GM19467 (cell line): Measurements from ENCODE around the gene PIWIL1.

Source experiments
- ATAC-seq: cut with Tn5 transposase; IDR thresholded peaks from one replicate; pipeline ENCODE4 v1.9.1; 2021; ENCODE audit warnings: mild to moderate bottlenecking, moderate library complexity; ENCODE audit not compliant: unreplicated experiment

PIWIL1 gene

GRCh38 chr12:130335517-130336392, 1.9 kb upstream of the PIWIL1 start:
- no peak for ATAC-seq

GRCh38 chr12:130336723-130337487, 782 bp upstream of the PIWIL1 start:
- ATAC-seq = no peak

DNA sequence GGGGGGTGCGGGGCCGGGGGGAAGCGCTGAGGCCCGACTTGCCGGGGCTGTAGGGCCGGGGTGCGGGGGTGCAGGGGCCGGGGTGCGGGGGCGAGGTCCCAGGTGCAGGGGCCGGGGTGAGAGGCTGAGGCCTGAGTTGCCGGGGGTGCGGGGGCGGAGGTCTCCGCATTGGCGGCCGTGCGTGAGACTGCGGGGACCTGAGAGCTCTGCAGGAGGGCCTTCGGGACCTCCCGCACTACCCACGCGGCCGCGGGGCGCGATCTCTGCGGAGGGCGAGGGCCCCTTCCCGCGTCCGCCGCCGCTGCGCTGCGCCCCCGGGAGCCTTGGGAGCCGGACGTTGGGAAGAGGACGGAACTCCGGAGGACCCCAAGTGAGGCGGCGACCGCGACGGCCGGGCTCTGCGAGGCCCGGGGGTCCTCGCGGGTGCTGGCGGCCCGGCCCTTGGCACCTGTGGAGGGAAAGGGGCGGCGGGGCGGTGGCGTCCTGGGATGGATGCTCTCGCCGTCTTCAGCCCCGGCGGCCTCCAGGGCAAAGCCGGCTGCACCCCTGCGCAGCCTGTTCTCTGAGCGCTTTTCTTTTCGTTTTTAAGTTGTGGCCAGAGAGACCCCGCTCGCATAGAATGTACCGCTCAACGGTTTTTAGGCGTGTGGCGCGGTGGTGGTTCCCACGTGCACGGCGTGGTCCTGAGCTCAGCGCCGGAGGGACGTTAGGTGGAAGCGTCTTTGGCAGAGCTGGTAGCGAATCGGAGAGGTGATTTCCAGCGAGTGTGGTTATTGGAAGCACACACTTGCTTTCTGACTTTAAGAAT, 1.3 kb downstream of the PIWIL1 start:
- ATAC-seq = no peak

DNA sequence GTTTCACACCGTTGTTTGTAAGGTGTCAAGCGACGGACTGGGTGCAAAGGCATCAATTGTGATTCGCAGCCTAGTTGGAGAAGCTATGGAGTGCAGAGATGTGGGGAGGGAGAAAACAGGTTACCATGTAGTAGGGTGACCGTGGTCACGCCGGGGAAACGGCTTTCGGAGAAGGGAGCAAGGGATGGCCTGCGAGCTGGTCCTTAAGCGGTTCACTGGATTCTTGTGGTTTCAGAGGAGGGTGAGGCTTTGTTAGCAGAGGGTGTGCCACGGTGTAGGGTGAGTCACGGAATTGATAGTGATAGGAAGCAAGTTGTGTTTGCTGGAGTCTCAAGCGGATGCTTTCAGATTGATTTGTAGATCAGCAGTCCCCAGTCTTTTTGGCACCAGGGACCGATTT, 2.3 kb downstream of the PIWIL1 start:
- ATAC-seq = no peak

GRCh38 chr12:130342442-130342841, 4.8 kb downstream of the PIWIL1 start:
- no peak for ATAC-seq

DNA sequence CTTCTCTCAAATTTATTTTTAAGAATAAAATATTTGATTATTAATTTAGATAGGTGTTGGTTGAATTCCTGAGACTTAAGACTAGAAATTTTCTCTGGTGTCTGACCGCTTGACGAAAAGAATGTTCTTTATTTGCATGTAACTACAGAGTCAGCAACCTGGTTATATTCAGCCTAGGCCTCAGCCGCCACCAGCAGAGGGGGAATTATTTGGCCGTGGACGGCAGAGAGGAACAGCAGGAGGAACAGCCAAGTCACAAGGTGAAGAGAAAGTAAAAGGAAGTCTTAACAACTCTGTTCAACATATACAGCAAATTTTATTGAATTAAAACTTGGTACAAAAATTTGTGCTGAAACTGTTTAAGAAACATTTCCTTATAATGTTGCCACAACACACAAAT, 5.2 kb downstream of the PIWIL1 start:
- ATAC-seq = no peak

- no peak for ATAC-seq
Measured at GRCh38 chr12:130344529-130344928, 6.8 kb downstream of the PIWIL1 start.

GRCh38 chr12:130345292-130345691, 7.6 kb downstream of the PIWIL1 start:
- no peak for ATAC-seq

- no peak for ATAC-seq
Measured at GRCh38 chr12:130347588-130347987, 9.9 kb downstream of the PIWIL1 start.

DNA sequence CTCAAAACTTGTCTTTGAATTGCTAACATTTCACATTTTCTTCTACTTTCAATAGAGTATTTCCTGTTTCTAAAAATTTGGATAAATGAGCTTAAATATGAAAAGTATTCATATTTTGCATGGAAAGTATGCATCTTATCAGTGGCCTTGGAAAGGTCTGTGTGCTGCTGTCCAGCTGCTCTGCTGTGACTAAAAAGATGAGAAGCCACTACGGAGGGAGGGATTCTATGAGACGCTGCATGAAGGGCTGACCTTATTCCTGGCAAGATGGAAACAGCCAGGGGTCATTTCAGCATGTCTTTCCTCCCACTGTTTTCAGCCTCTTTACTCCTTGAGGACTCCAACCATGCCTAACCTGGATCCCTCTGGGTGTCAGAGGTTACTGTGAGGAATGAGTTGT, 13.0 kb downstream of the PIWIL1 start:
- ATAC-seq = no peak

DNA sequence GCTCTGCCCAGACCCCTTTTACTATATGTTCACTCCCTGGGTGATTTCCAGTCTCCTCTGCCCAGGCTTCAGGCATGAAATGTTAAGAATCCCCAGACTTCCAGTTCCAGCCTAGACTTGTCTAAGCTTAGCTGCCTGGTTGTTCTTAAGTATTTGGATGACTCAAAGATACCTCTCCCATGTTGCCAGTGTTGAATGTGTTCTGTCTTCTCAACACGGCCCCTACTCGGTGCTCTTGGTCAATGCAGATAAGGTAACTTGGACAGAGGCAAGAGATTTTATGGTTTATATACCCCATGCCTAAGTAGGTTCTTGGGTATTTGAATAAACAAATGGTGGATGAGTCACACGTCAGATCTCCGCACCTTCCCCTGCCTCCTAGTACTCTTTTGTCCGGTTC, 13.6 kb downstream of the PIWIL1 start:
- no peak for ATAC-seq

GRCh38 chr12:130353081-130353480, 15.4 kb downstream of the PIWIL1 start:
- ATAC-seq = no peak

DNA sequence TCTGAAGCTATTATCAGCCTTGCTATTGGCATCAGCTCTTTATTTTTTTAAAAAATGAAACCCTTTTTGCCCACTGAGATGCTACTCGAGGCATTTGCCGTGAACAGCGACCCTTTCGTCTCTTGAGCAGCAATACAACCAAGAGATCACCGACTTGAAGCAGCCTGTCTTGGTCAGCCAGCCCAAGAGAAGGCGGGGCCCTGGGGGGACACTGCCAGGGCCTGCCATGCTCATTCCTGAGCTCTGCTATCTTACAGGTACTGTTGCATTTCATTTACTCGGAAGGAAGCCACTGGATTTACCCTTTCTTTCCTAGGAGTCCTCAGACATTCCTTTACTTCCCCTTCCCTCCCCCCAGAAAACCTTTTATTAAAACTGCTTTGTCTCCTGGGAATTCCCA, 16.7 kb downstream of the PIWIL1 start:
- ATAC-seq = no peak

DNA sequence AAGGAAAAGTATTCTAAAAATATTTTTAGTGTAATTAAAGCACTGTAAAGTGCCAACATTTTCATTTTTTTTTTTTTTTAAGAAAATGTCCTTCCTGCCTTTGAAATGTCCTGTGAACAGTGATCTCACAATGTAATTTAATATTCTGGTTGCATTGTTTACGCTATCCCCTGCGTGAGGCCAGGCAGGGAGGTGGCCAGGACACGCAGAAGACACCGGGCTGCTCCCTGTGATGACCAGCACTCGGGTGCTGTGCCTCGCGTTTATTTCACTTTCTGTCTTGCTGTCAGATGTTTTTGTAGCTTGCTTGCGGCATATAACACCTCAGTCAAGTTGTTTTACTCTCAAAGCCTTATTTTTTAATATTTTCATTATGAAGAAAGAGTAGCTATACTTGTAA, 18.5 kb downstream of the PIWIL1 start:
- ATAC-seq = no peak

DNA sequence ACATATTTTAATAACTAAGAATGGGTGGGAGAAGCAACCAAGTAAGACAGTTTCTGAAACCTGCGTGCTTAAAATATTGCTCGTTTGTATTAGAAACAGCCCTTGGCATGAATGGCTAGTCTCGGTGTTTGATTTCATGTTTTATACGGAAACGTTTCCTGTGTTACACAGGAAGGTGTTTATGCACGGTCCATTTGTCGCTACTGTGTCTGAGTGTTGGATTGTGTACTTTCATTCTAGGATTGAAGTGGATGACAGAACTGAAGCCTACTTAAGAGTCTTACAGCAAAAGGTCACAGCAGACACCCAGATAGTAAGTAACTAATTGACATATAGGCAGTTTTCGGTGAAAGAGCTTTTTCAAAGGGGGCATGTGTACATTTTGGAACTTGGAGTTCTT, 19.6 kb downstream of the PIWIL1 start:
- no peak for ATAC-seq

DNA sequence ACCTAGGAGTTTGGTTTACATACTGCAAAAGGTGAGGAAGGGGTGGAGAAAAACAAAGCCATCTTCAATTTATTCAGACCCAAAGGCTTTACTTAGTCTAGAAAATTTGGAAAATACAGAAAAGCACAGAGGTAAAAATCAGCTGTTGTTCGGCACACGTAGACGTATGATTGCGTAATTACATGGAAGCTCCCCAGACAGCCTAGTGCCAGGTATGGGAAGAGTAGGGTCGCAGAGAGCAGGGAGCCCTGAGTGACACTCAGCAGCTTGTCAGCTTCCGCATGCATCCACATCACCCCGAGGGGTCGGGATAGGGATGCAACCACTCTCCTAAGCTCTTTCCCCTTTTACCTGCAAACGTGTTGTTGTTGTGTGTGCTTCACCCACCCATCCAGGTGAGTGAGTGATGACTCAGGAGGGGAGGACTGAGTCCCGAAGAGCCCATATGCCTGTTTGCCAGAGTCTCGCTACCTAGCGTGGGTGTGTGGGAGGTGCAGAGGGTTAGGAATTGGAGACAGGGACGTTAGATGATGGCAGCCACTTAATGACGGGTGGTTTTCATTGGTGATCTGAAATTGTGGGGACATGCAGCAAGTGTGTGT, 20.1 kb downstream of the PIWIL1 start:
- ATAC-seq = no peak

- no peak for ATAC-seq
Measured at GRCh38 chr12:130362060-130362459, 24.4 kb downstream of the PIWIL1 start.

- no peak for ATAC-seq
Measured at GRCh38 chr12:130364578-130364977, 26.9 kb downstream of the PIWIL1 start.

- no peak for ATAC-seq
Measured at GRCh38 chr12:130366159-130366558, 28.5 kb downstream of the PIWIL1 start.

DNA sequence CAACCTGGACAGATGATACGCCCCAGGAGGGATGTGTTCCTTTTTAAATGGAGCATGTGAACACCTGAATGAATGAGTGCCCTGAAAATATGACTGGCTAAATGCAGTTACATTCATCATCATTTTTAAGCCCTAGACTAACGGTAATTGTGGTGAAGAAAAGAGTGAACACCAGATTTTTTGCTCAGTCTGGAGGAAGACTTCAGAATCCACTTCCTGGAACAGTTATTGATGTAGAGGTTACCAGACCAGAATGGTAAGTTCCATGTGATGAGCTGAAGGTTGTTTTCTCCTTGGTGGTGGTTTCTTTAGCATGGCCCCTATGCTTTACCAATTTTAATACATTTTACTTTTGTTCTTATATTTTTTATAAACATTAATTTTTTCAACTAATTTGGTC, 29.3 kb downstream of the PIWIL1 start:
- no peak for ATAC-seq

DNA sequence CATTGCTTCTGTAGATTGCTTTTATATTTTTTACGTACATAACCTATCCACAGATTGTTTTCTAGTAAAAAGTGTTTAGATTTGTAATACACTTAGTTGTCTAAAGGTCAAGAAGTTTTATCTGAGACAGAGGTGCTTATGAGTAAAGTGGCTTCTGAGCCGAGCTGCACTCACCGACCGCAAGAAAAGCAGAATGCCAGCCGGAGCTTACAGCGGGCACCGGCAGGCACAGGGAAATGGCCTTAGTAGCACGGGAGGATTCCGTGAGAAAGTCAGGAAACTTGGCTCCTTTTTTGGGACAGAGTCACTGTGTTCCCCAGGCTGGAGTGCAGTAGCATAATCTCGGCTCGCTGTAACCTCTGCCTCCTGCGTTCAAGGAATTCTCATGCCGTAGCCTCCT, 29.8 kb downstream of the PIWIL1 start:
- ATAC-seq = no peak
